GM12878 (cell line): ENCODE data around the gene C1QTNF5. TPM values are rescaled to one million over a fixed set of nuclear protein-coding genes. Genes with fewer than 3 reads are reported as not detected.

Experiments
- ATAC-seq: fragments of 200-7000 bp; cut with Tn5 transposase; 3 replicates; pipeline ENCODE4 v1.9.1; 2020; ENCODE audit warnings: mild to moderate bottlenecking, moderate library complexity
- BruUV-seq: library from RNA; stranded (reverse); fragments of 400-500 nt; replicated peaks from 2 replicates; lab custom pipeline; 2021; lab: Mats Ljungman, UMichigan
- CTCF ChIA-PET: fragments of 300-600 bp; sonication (Branson Sonifier 250); formaldehyde crosslinking; extraction: SDS; loops from one replicate; lab custom pipeline; 2021; ENCODE audit warnings: inconsistent platforms; lab: Yijun Ruan, JAX
- POLR2A ChIA-PET: fragments of 350-600 bp; formaldehyde crosslinking; extraction: SDS; loops from one replicate; lab custom pipeline; 2021; ENCODE audit warnings: inconsistent platforms; lab: Charles Lee
- RAD21 ChIA-PET: fragments of 300-600 bp; sonication (Branson Sonifier 250); formaldehyde crosslinking; loops from one replicate; lab custom pipeline; 2023; ENCODE audit warnings: antibody characterized with exemption; ENCODE audit not compliant: unreplicated experiment; lab: Charles Lee
- SMC1A ChIA-PET: fragments of 300-600 bp; sonication (Branson Sonifier 250); formaldehyde crosslinking; loops from one replicate; lab custom pipeline; 2023; ENCODE audit not compliant: unreplicated experiment, uncharacterized antibody; lab: Charles Lee
- DNase-seq: peaks from one replicate; pipeline ENCODE4 v3.0.0-alpha.2; 2011; ENCODE audit warnings: low read depth, low spot score
- FAIRE-seq: peaks from 3 replicates; lab custom pipeline; 2011; peaks lifted over from hg19 to GRCh38; lab: Jason Lieb, UNC
- H2AFZ ChIP-seq: 2 replicates; pipeline ENCODE4 v1.6.0; 2011; ENCODE audit warnings: low read depth, low read length, control low read depth; ENCODE audit not compliant: control insufficient read depth
- H3K27ac ChIP-seq: 2 replicates; pipeline ENCODE4 v1.5.1; 2011; ENCODE audit warnings: control low read depth; ENCODE audit not compliant: control insufficient read depth, insufficient read depth
- H3K27me3 ChIP-seq, 2 experiments: replicated peaks in 1 of 2; 2 replicates each; pipeline versions ENCODE4 v1.6.0 to v1.6.1; 2011; ENCODE audit warnings: low read length in 1 of 2; ENCODE audit not compliant: control insufficient read depth in 2 of 2, insufficient read depth in 2 of 2
- H3K36me3 ChIP-seq, 2 experiments: 2 replicates each; pipeline ENCODE4 v1.5.1; 2011; ENCODE audit warnings: low read length in 1 of 2; ENCODE audit not compliant: control insufficient read depth in 2 of 2, insufficient read depth in 2 of 2
- H3K4me1 ChIP-seq: 2 replicates; pipeline ENCODE4 v1.6.1; 2011; ENCODE audit warnings: mild to moderate bottlenecking, low read length, moderate library complexity, mixed read lengths; ENCODE audit not compliant: control insufficient read depth, insufficient read depth
- H3K4me2 ChIP-seq: 2 replicates; pipeline ENCODE4 v1.6.0; 2011; ENCODE audit warnings: control low read depth; ENCODE audit not compliant: control insufficient read depth, insufficient read depth
- H3K4me3 ChIP-seq: fragments of 200-600 bp; sonication (generic); 2 replicates; pipeline ENCODE4 v1.5.1; 2016
- H3K79me2 ChIP-seq: 2 replicates; pipeline ENCODE4 v1.6.0; 2011; ENCODE audit warnings: low read length; ENCODE audit not compliant: control insufficient read depth, insufficient read depth
- H3K9ac ChIP-seq: 2 replicates; pipeline ENCODE4 v1.8.0; 2011; ENCODE audit warnings: low read length, control low read depth, mixed read lengths; ENCODE audit not compliant: control insufficient read depth, insufficient read depth
- H3K9me3 ChIP-seq: replicated peaks from 3 replicates; pipeline ENCODE4 v1.5.1; 2011; ENCODE audit warnings: mild to moderate bottlenecking, low read length; ENCODE audit not compliant: control insufficient read depth, insufficient read depth
- H4K20me1 ChIP-seq: 2 replicates; pipeline ENCODE4 v1.6.0; 2011; ENCODE audit not compliant: control insufficient read depth, insufficient read depth
- BMI1 ChIP-seq: fragments of 450-650 bp; IDR thresholded peaks from 2 replicates; pipeline ENCODE4 v1.6.1; 2016; ENCODE audit warnings: mild to moderate bottlenecking, moderate library complexity, borderline replicate concordance
- CREM ChIP-seq: IDR thresholded peaks from 2 replicates; pipeline ENCODE4 v1.6.1; 2014; ENCODE audit warnings: antibody characterized with exemption, low read depth
- GABPA ChIP-seq: IDR thresholded peaks from 2 replicates; pipeline ENCODE4 v1.6.1; 2014; ENCODE audit warnings: antibody characterized with exemption, low read depth, mild to moderate bottlenecking, inconsistent platforms
- MEF2B ChIP-seq: fragments of 450-650 bp; IDR thresholded peaks from 2 replicates; pipeline ENCODE4 v1.6.1; 2018; ENCODE audit warnings: mild to moderate bottlenecking, moderate library complexity; ENCODE audit not compliant: partially characterized antibody, poor library complexity, severe bottlenecking
- NR2F1 ChIP-seq: fragments of 450-650 bp; conservative IDR thresholded peaks from 2 replicates; pipeline ENCODE4 v1.6.1; 2017; ENCODE audit warnings: mild to moderate bottlenecking
- PAX8 ChIP-seq: fragments of 450-650 bp; IDR thresholded peaks from 2 replicates; pipeline ENCODE4 v1.6.1; 2017; ENCODE audit warnings: mild to moderate bottlenecking, moderate library complexity
- POLR2AphosphoS5 ChIP-seq: IDR thresholded peaks from 2 replicates; pipeline ENCODE4 v1.6.1; 2011; ENCODE audit warnings: mild to moderate bottlenecking, low read length, inconsistent platforms
- SMAD5 ChIP-seq: IDR thresholded peaks from 2 replicates; pipeline ENCODE4 v1.6.1; 2016; ENCODE audit warnings: antibody characterized with exemption, low read depth
- TBL1XR1 ChIP-seq: IDR thresholded peaks from 2 replicates; pipeline ENCODE4 v1.6.1; 2012; ENCODE audit warnings: low read depth, low read length, improper control_type of control experiment
- TCF12 ChIP-seq: IDR thresholded peaks from 2 replicates; pipeline ENCODE4 v1.6.1; 2011; ENCODE audit warnings: low read depth, mild to moderate bottlenecking, low read length
- TCF3 ChIP-seq: IDR thresholded peaks from 2 replicates; pipeline ENCODE4 v1.6.1; 2012; ENCODE audit warnings: low read depth, mild to moderate bottlenecking, low read length, borderline replicate concordance; ENCODE audit not compliant: insufficient read depth
- WGBS: methylation state at CpG from one replicate; pipeline ENCODE4 v1.1.6; 2016; ENCODE audit warnings: low lambda C conversion rate; ENCODE audit not compliant: insufficient replicate concordance, insufficient coverage; ENCODE audit errors: missing lambda C conversion rate; 5-methylcytosine and 5-hydroxymethylcytosine counted together
- in situ Hi-C: fragments of 300-500 bp; cut with MboI; formaldehyde crosslinking; loops from 9 replicates; pipeline ENCODE4 v1.14.3; 2018; ENCODE audit warnings: mixed read lengths
- intact Hi-C: fragments of 100-400 bp; cut with micrococcal nuclease; formaldehyde crosslinking; loops from one replicate; pipeline ENCODE4 v1.14.2; 2022; ENCODE audit not compliant: unreplicated experiment
- polyA plus RNA-seq, 11 experiments: library from polyadenylated mRNA; depleted of rRNA in 4 of 11; unstranded in 6 of 11; stranded (reverse) in 5 of 11; fragments of >200 nt; fragmentation: Nextera tagmentation in 4 of 11; fragmentation: Illumina TruSeq in 1 of 11; extraction: Ambion mirVana in 4 of 11; extraction: Trizol in 1 of 11; gene quantifications; 1 replicate in 1 of 11; 2 replicates in 10 of 11; pipeline versions ENCODE4 v1.2.1 to v1.2.3, GENCODE V29; 2011 to 2016; ENCODE audit warnings: inconsistent platforms in 2 of 11, missing spikeins in 2 of 11, low read depth in 1 of 11
- total RNA-seq, 4 experiments: library from RNA; depleted of rRNA in 3 of 4; stranded (reverse); fragments of >200 nt in 3 of 4; fragmentation: Illumina TruSeq in 1 of 4; extraction: Trizol in 1 of 4; gene quantifications; 2 replicates each; pipeline versions ENCODE4 v1.2.1 to v1.2.3, GENCODE V29; 2013 to 2021
- TF ChIP-seq, protein P1 (sequence below): fragments of 450-650 bp; formaldehyde crosslinking; IDR thresholded peaks from 2 replicates; pipeline ENCODE4 v1.5.0; 2022; ENCODE audit warnings: mild to moderate bottlenecking, missing genetic modification characterization
- TF ChIP-seq, protein P2 (sequence below): fragments of 450-650 bp; IDR thresholded peaks from 2 replicates; pipeline ENCODE4 v1.6.1; 2016; ENCODE audit warnings: mild to moderate bottlenecking
- TF ChIP-seq, protein P3 (sequence below): fragments of 450-650 bp; IDR thresholded peaks from 2 replicates; pipeline ENCODE4 v1.6.1; 2017; ENCODE audit warnings: antibody characterized with exemption, mild to moderate bottlenecking, moderate library complexity

C1QTNF5 gene
- total and polyA plus RNA-seq, 10 of the 15 experiments (the other 5 are each of a cell fraction or from before 2014, with no cell fraction given) = not detected

DNA sequence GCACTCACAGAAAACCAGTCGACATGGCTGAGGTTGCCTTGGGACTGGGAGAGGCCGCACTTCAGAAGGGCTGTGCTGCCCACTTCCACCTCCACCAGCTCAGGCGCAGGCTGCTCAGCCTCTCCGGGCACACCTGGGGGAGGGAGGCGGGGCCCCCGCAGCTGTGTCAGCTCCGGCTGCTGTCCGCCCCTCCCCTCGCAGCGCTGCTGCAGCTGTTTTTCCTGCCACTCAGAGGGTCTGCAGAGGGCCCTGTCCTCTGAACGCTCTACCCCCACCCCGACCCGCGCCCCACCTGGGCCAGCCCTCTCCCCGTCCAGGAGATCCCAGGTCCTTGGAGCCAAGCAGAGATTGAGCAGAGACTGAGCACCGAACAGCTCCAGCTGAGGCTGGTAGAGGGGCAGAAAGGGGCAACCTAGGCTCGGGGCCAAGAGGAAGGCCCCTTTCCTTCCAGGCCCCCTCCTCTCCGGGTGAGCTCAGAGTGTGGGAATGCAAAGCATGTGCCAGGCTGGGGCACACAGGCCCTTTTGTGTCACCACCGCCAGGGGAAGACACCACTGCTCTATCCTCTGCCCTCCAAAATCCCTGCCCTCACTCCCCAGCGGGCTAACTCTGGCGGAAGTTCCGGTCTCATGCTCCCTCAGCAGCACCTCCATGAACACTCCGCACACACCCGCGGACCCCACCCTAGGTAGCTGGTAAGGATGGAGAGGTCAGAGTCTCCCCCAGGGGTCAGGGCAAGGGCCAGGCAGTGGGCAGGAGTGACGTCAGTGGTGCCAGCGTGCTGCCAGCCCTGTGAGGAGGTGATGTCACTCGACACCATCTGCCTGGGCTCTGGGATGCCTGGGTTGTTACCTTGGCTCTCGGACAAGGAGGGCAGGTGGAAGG lies 25.3 kb downstream of the C1QTNF5 start:
- H3K27me3 ChIP-seq = peaks cover 1 to 15% of the 10 kb centered on the region in 2 experiments; a peak in 3 of 4 replicates
- RAD21 ChIA-PET = interaction anchor here (0.6 to 2.1 kb wide), 5 partner anchors 7 to 146 kb away, joined by 3 to 4 read pairs (median 3); no protein-coding TSS in a partner anchor
- peaks cover 0 to 6% of the 10 kb centered on the region in 2 experiments; a peak in 1 of 4 replicates for H3K36me3 ChIP-seq
- in situ Hi-C loops (no loop called here), intact Hi-C loops (no loop called here)
- peak overlapping the region; percentile 34; the same call in 1 of the 2 replicates for H3K9ac ChIP-seq
- DNase-seq (no peak), FAIRE-seq (no peak), ATAC-seq (peak; percentile 61)
- peak overlapping the region; percentile 61 for H2AFZ ChIP-seq
- peak overlapping the region; percentile 57 for H3K4me3 ChIP-seq
- no peaks in the 10 kb centered on the region for H3K79me2 ChIP-seq
- H3K27ac ChIP-seq = no peak overlapping the region
- 10% methylated on average over 29 of the region's 29 CpGs for WGBS
- POLR2A ChIA-PET = interaction anchor here (0.6 to 1.2 kb wide), 2 partner anchors 11 to 23 kb away, joined by 3 to 5 read pairs; no protein-coding TSS in a partner anchor
- no peaks in the 10 kb centered on the region for H4K20me1 ChIP-seq
- SMC1A ChIA-PET = interaction anchor here (0.5 to 1.6 kb wide), 5 partner anchors 8 to 52 kb away, joined by 3 read pairs; no protein-coding TSS in a partner anchor
- peak overlapping the region; percentile 87 for H3K4me2 ChIP-seq
- no TSS peak for BruUV-seq
- no peaks in the 10 kb centered on the region for H3K9me3 ChIP-seq
- CTCF ChIA-PET = interaction anchor here (0.8 to 2.8 kb wide), 4 partner anchors 8 to 23 kb away, joined by 4 to 11 read pairs (median 6); no protein-coding TSS in a partner anchor
- peaks cover 35% of the 10 kb centered on the region for H3K4me1 ChIP-seq
- TF ChIP-seq TCF3 = peak; percentile 66; the same call in 1 of the 2 replicates
- TF ChIP-seq TBL1XR1 = no peak
- TF ChIP-seq POLR2AphosphoS5 = no peak
- TF ChIP-seq, protein P1, sequence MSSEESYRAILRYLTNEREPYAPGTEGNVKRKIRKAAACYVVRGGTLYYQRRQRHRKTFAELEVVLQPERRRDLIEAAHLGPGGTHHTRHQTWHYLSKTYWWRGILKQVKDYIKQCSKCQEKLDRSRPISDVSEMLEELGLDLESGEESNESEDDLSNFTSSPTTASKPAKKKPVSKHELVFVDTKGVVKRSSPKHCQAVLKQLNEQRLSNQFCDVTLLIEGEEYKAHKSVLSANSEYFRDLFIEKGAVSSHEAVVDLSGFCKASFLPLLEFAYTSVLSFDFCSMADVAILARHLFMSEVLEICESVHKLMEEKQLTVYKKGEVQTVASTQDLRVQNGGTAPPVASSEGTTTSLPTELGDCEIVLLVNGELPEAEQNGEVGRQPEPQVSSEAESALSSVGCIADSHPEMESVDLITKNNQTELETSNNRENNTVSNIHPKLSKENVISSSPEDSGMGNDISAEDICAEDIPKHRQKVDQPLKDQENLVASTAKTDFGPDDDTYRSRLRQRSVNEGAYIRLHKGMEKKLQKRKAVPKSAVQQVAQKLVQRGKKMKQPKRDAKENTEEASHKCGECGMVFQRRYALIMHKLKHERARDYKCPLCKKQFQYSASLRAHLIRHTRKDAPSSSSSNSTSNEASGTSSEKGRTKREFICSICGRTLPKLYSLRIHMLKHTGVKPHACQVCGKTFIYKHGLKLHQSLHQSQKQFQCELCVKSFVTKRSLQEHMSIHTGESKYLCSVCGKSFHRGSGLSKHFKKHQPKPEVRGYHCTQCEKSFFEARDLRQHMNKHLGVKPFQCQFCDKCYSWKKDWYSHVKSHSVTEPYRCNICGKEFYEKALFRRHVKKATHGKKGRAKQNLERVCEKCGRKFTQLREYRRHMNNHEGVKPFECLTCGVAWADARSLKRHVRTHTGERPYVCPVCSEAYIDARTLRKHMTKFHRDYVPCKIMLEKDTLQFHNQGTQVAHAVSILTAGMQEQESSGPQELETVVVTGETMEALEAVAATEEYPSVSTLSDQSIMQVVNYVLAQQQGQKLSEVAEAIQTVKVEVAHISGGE (CRISPR knock-in tag) = no peak
- no peak for TF ChIP-seq GABPA
- peak; percentile 61; the same call in 1 of the 2 replicates for TF ChIP-seq TCF12
- TF ChIP-seq, protein P2, sequence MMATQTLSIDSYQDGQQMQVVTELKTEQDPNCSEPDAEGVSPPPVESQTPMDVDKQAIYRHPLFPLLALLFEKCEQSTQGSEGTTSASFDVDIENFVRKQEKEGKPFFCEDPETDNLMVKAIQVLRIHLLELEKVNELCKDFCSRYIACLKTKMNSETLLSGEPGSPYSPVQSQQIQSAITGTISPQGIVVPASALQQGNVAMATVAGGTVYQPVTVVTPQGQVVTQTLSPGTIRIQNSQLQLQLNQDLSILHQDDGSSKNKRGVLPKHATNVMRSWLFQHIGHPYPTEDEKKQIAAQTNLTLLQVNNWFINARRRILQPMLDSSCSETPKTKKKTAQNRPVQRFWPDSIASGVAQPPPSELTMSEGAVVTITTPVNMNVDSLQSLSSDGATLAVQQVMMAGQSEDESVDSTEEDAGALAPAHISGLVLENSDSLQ = peak; percentile 22; the same call in 1 of the 2 replicates
- TF ChIP-seq PAX8 = no peak
- 0 out of 2 replicates have a peak, but pooled peaks have one; percentile 23 for TF ChIP-seq CREM
- TF ChIP-seq, protein P3, sequence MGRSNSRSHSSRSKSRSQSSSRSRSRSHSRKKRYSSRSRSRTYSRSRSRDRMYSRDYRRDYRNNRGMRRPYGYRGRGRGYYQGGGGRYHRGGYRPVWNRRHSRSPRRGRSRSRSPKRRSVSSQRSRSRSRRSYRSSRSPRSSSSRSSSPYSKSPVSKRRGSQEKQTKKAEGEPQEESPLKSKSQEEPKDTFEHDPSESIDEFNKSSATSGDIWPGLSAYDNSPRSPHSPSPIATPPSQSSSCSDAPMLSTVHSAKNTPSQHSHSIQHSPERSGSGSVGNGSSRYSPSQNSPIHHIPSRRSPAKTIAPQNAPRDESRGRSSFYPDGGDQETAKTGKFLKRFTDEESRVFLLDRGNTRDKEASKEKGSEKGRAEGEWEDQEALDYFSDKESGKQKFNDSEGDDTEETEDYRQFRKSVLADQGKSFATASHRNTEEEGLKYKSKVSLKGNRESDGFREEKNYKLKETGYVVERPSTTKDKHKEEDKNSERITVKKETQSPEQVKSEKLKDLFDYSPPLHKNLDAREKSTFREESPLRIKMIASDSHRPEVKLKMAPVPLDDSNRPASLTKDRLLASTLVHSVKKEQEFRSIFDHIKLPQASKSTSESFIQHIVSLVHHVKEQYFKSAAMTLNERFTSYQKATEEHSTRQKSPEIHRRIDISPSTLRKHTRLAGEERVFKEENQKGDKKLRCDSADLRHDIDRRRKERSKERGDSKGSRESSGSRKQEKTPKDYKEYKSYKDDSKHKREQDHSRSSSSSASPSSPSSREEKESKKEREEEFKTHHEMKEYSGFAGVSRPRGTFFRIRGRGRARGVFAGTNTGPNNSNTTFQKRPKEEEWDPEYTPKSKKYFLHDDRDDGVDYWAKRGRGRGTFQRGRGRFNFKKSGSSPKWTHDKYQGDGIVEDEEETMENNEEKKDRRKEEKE = no peak
- TF ChIP-seq NR2F1 = peak; percentile 81
- TF ChIP-seq BMI1 = no peak
- TF ChIP-seq MEF2B = no peak
- no peak for TF ChIP-seq SMAD5
